M059J (cell line): Measurements from ENCODE around the gene FBXL7. TPM values are rescaled to one million over a fixed set of nuclear protein-coding genes. Genes with fewer than 3 reads are reported as not detected.

Source experiments
- DNase-seq: peaks from one replicate; pipeline ENCODE4 v3.0.0-alpha.2; 2012; ENCODE audit warnings: low read depth
- total RNA-seq: library from RNA; depleted of rRNA; stranded (reverse); fragments of >200 nt; shearing (Covaris generic); gene quantifications from 2 replicates; pipeline ENCODE4 v1.2.3, GENCODE V29; 2014

The FBXL7 gene
- total RNA-seq, 1 experiment from 2014 or later, result 12.5 TPM

DNA sequence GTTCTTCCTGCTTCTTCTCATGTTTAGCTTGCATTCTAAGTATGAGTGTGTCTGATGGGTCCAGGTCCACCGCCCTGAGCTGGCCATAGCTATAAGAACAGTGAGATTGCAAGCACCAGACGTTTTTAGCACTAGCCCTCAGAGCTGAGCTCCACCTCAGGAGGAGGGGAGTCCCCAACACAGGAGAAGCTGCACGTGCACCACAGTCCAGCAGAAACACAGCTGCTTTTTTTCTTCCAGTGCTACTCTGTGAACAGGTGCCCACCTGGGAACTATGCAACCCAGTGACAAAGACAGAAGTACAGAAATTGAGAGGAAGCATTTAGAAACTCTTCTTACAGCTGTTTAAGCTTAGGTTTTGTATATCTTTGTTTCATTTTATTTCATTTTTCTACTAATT is 380.2 kb downstream of the FBXL7 start:
- no peak for DNase-seq

DNA sequence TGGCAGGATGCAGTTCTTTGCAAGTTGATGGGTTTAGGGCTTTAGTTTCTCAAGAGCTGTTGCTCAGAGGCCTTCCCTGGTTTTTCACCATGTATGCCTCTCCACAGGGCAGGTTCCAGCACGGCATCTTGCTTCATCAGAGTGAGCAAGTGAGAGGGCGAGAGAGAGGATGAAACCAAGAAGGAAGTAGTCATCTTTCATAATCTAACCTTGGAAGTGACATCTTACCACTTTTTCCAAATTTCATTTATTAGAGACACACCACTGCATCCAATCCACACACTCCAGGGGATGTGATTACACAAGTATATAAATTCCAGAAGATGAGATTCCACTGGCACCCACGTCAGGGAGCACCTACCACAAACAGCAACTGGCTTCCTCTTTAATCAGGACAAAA is 385.2 kb downstream of the FBXL7 start:
- no peak for DNase-seq

DNA sequence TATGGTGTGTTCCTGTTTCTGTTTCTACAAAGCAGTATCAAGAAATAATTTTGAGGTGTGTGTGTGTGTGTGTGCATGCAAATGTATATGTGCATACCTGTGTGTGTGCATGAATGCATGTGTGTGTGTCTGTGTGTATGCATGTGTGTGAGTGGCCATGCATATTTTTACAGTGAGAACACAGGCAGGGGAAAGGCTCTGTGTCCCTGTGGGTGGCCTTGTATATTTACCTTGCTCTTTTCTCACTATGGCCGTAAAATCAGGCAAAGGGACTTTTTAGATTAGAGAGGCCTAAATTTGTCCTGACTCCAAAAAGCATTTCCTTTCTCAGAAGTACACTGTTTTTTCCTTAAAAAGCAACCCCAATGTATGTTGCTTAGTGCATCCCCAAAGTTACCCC is 386.2 kb downstream of the FBXL7 start:
- DNase-seq, result no peak

DNA sequence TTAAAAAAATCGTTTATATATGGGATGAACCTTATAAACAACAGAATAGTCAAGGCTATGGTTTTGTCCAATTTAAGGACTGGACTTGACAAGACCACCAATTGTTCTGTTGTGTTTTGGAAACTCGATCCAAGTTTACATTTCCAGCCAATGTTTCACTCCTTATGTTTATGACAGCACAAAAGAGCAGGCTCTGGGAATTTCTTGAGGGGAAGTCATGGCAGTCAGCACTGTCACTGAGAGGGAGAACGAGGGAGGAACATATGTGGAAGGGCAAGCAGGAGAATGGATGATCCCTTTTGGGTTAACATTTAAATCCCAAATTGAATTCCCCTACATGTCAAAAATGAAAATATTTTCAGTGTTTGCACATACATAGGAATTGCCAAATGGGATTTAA is 387.1 kb downstream of the FBXL7 start:
- DNase-seq, result no peak

DNA sequence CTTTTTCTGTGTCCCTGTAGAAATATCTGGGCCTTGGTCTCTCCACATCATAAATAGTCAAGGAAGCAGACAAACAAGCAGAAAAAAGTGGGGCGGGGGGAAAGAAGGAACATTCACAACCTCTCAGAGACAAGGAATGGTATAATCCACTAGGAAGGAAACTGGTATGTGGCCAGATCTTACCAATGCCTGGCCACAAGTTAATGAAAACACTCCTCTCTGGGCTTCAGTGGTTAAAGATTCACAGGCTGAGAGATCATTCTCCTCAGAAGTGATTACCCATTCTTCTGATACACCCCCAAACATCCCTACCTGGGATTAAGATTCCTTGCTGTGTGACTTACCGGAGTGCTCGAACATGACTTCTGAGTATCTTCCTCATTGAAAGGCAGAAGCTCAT is 389.0 kb downstream of the FBXL7 start:
- DNase-seq, result no peak

DNA sequence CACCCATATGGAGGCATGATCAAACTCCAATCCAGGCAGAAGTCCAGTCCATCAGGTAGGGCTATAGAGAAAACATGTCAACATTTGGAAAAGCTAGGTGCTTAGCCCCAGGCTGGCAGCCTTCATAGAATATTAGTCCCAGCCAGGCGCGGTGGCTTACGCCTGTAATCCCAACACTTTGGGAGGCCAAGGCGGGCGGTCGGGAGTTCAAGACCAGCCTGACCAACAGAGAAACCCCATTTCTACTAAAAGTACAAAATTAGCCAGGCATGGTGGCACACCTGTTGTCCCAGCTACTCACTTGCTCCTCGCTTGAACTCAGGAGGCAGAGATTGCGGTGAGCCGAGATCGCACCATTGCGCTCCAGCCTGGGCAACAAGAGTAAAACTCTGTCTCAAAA is 393.9 kb downstream of the FBXL7 start:
- DNase-seq, result no peak

DNA sequence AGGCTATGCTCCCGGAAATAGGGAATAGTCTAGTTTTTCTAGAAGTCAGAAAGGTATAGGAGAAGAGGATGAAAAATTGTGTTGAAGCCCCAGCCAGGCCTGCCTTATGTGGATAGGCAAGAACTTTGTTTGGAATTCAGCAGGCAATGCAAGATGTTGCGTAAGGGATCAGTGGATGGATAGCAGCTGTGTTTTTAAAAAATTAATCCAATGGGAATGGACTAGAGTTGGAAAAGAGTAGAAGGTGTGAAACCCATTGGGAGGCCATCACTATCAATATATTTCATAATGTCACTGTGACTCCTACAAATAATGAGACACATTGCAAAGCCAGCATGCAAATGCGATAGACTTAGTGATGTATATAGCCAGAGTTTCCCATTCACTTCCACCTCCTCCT is 397.7 kb downstream of the FBXL7 start:
- DNase-seq, result no peak

DNA sequence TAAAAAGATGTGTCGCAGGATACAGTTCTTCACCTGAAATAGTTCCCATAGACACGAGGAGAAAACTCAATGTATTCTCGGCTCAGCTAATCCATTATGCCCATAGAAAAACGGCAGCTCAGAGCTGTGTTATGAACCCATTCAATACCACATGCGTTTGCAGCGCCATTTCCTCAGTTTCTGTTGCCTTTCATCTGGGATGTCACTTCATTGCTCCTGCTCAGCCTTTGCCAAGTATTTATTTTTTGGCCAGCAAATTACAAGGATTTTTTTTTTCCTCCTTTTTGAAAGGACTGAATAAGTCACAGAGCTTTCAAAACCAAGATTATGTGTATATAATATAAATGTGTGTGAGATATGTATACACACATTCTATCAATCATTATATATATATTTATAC is 398.7 kb downstream of the FBXL7 start:
- DNase-seq, result no peak

DNA sequence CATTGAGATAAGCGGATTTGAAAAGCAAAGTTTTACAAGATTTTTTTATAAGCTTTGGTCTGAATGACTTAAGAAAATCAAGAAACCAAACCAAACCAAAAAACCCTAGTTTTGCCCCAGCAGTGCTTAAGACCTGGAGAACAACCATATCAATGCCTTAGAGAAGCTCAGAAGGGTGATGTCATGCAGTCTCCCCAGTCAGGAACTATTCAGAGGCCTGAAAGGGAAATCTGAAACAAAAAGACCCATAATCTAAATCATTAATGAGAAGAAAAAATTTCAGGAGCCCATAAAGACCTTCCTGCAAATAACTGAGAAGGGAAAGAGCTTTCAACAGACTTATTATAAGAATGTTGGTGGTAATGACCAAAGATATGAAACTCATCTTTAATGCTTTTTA is 399.5 kb downstream of the FBXL7 start:
- DNase-seq, result no peak

DNA sequence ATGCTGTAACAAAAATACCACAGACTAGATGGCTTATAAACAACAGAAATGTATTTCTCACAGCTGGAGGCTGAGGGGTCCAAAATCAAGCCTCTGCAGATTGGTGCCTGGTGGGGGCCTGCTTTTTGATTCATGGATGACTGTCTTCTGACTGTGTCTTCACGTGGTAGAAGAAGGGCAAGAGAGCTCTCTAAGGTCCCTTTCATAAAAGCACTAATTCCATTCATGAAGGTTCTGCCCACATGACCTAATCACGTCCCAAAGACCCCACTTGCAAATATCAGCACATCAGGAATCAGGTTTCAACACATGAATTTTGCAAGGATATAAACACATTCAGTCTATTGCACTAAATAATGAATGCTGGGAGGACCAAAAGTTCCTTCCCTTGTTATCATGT is 401.2 kb downstream of the FBXL7 start:
- DNase-seq, result no peak

DNA sequence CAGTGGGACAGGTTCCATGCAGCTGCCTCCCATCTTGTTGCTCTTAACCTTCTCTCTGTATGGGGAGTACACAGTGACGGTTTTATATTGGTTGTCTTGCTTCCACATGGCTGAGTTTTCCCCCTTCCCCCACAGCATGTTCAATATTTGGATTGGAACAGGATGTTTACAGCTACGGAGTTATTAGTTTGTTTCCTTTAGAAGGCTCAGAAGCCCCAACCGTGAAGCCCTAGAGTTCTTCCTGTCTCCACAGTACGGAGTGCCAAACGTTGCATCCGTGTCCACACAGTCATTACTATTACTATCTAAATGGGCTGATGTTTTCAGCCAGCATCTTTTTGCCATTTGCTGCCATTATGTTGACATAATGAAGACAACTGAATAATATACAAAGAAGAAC is 402.1 kb downstream of the FBXL7 start:
- no peak for DNase-seq

DNA sequence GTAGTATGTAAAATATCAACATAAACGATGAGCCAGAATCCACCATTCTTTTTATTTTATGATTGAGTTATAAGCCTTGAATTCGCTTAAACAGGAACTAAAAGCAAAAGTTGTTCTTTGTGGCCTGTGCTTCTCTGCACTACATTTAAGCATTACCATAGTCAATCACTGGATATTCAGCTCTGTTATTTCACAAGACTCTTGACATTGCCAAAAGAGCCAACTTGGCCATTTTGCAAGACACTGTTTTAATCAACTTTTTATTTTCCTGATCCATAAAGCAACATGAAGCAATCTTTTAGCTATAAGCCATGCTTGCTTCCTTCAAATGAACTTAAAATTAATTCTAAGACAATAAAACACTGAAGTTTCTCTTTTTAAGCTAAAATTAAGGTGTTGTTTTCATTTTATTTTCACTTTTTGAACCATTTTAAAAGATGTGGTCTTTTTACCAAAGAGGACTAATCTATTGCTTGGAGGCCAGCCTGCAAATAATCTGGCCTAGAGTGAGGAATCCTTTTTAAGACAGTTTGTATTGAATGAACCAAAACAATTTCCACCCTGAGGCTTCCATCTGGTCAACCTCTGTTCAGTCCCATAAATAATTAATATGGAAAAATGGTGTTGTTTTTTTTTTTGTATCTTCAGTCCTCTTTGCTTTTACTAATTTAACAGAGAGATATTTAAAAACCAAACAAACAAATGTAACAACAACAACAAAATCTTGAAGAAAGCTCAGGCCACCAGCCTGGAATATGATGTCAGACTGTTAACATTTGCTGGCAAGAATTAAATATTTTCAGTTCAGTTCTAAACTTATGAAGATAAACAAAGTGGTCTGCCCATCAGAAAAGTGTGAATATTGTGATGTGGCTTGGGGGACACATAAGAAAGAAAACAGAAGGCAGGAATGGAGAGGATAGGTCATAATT is 405.2 kb downstream of the FBXL7 start:
- no peak for DNase-seq

DNA sequence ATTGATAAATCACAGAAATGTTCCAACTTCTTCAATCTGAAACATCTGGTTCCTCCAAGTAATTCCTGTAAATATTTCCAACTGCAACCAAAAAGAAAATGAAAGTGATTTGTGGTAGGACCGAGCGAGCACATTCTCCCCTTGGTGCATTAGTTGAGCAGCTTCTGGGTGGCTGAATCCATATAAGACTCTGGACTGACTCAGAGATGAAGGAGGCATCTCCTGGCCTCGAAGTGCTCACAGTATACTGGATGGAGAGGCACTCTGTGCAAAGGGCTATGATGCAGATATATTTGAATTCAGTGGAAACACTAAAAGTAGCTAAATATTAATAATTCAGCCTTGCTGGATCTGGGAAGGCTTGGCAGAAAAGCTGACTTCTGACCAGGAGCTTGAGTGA is 414.7 kb downstream of the FBXL7 start:
- DNase-seq, result peak; percentile 13

DNA sequence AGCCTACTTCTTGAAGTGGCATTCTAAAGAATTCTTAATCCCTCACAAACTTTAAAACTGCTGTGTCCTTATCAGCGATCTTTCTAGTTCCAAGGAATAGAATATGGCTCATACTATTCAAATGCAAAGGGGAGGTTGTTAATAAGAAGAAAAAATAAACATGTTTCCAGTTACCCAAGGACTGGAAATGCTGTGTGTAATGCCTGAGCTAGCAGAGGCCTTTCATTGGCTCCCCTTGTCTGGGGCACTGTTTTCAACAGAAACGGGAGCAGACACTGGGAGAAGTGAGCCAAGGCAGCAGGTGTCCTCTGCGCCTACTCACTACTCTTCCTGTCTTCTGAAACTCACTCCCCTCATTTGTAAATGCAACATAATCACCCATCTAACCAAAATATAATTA is 426.6 kb downstream of the FBXL7 start:
- no peak for DNase-seq

DNA sequence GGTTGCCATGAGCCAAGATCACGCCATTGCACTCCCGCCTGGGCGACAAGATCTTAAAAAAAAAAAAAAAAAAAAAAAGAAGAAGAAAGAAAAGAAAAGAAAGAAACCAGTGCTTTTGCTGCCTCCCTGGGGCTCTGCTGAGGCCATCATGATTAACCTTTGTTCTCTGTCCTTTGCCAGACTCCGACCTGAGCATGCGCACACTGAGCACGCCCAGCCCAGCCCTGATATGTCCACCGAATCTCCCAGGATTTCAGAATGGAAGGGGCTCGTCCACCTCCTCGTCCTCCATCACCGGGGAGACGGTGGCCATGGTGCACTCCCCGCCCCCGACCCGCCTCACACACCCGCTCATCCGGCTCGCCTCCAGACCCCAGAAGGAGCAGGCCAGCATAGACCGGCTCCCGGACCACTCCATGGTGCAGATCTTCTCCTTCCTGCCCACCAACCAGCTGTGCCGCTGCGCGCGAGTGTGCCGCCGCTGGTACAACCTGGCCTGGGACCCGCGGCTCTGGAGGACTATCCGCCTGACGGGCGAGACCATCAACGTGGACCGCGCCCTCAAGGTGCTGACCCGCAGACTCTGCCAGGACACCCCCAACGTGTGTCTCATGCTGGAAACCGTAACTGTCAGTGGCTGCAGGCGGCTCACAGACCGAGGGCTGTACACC is 427.9 kb downstream of the FBXL7 start:
- no peak for DNase-seq

DNA sequence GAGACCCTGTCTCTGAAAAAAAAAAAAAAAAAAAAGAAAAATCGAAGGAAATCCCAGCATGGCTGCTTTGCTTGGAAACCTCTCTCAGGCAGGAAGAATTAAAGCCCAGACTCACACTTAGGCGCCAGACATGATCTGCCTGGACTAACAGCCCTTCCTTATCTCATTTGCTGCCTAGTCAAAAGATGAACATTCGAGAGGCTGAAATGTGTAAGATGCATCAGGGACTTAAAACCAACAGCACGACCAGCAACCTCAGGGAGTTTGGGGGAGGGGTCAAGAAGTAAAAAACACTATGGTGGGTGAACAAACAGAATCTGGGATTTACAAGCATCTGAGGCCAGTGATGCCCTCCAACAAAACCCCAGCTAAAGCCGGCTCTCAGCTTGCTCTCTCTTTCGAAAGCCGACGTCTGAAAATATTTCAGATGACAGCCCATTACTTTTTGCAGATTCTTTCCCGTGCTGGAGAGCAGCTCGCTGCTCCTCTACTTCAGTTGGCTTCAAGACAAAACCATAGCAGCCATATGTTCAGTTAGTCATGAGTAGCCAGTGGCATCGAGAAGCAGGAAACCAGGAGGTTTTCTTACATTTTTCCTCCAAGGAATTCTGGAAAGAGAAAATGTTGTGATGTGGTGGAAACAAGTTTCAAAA is 429.8 kb downstream of the FBXL7 start:
- no peak for DNase-seq

DNA sequence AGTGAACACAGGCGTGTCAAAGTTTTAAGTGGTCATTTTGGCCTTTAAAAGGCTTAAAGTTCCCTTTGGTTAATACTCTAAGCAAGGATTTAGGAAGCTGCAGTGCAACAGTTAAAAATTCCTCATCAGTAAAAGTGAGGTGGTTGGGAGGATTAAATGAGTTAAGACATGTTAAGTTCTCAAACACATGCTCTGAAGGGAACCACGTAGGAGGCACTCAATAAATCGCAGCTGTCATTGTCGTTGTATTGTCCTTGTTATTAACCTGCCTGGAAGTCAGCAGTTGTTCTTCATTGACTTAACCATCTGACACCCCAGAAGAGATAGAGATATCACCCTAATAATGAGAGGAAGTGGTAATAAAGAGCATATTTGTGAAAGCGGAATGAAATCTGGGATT is 432.1 kb downstream of the FBXL7 start:
- DNase-seq, result no peak

DNA sequence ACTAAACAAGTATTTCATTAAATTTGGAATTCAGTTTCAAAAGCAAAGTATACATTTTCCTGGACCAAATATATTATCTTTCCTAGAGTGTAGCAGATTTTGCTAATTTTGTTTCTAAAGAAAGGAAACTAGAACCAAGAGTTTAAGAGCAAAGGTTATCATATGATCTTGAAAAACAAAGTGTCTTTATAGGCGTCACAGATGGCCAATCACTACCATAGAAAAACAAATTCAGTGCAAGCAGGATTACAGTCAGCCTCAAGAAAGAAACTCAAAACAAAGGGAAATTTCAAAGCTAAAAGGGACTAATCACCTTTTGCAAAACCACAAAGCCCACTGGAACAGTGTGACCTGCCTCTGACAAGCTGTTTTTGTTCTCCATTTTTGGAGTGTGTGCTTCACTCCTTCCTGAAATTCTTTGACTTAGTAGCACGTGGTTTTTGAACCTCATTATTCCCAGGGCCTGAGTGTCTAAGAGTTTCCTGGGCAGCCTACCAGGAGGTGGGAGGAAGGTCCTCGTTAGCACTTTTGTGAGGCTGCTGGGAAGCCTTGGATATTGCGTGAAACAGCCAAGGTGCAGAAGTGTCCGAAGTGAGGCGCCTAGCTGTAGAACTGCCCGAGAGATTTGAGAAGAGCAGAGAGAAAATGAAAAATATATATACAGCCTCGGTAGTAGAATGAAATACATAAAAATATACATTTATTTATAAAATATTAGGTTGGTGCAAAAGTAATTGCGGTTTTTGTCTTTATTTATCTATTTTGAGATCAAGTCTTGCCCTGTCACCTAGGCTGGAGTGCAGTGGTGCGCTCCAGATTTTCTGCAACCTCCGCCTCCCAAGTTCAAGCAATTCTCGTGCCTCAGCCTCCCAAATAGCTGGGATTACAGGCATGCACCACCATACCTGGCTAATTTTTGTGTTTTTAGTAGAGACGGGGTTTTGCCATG is 433.6 kb downstream of the FBXL7 start:
- peak; percentile 62 for DNase-seq

DNA sequence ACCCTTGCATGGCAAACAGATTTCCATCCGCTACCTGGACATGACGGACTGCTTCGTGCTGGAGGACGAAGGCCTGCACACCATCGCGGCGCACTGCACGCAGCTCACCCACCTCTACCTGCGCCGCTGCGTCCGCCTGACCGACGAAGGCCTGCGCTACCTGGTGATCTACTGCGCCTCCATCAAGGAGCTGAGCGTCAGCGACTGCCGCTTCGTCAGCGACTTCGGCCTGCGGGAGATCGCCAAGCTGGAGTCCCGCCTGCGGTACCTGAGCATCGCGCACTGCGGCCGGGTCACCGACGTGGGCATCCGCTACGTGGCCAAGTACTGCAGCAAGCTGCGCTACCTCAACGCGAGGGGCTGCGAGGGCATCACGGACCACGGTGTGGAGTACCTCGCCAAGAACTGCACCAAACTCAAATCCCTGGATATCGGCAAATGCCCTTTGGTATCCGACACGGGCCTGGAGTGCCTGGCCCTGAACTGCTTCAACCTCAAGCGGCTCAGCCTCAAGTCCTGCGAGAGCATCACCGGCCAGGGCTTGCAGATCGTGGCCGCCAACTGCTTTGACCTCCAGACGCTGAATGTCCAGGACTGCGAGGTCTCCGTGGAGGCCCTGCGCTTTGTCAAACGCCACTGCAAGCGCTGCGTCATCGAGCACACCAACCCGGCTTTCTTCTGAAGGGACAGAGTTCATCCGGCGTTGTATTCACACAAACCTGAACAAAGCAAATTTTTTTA is 436.7 kb downstream of the FBXL7 start:
- no peak for DNase-seq

DNA sequence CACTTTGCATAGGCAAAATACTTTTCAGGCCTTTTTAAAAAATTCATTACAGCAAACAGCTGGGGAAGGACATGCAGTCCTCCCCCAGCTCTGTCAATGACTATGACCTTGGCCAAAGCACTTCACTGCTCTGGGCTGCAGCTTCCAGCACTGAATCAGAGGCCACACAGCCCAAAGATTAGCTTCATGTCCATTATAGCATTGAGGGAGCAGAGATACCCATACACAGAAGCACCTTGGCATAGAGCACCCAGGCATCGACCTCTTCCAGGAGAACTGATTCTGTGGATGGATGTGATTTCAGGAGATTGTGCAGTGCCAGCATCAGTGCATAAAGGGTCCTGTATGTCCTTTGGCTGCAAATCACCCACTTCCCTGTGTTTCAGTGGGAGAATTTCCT is 437.7 kb downstream of the FBXL7 start:
- DNase-seq, result no peak

DNA sequence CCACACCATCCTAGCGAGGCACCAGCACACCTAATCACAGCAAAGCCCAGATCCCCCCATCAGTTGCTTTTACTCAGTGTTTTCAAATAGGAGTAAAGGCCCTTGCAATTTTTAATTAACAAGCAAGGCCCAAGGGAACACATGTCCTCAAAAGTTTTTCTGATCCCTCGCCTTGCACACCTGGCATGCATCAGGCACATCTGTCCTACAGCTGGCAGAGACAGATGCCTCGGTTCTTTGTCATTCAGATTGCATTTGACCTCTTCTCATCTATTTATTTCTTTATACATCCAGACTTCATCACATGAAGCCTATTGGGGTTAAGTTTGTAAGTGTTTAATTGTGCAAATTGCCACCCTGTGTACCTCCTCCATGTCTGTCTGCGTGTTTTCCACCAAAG is 438.2 kb downstream of the FBXL7 start:
- no peak for DNase-seq
